Colon (tissue), 2 donors: ENCODE data around the gene PTPN9.
"Not testable (repeated sequence)": the region's sequence is repeated elsewhere in the genome, so short reads cannot be mapped to it uniquely, and the experiment has no call there.

ENCODE experiments used
- FAIRE-seq: peaks from 2 replicates; lab custom pipeline; 2012; peaks lifted over from hg19 to GRCh38; lab: Jason Lieb, UNC
- donor health status: control.
- donor health status: control.

Gene PTPN9

GRCh38 chr15:75578948-75579920 lies at the start of gene PTPN9:
Gene PTPN9 (minus strand): TSS chr15:75579315. CDS start chr15:75578776, 539 bp downstream.
- no peak for FAIRE-seq

GRCh38 chr15:75625542-75626347 lies 46.6 kb upstream of the PTPN9 start, which contains the start of gene SNUPN:
Gene SNUPN (minus strand): TSS chr15:75625725. CDS start chr15:75621051, 4,674 bp downstream.
- FAIRE-seq, result no peak

GRCh38 chr15:75622505-75622904 lies 43.4 kb upstream of the PTPN9 start:
- no peak for FAIRE-seq

DNA sequence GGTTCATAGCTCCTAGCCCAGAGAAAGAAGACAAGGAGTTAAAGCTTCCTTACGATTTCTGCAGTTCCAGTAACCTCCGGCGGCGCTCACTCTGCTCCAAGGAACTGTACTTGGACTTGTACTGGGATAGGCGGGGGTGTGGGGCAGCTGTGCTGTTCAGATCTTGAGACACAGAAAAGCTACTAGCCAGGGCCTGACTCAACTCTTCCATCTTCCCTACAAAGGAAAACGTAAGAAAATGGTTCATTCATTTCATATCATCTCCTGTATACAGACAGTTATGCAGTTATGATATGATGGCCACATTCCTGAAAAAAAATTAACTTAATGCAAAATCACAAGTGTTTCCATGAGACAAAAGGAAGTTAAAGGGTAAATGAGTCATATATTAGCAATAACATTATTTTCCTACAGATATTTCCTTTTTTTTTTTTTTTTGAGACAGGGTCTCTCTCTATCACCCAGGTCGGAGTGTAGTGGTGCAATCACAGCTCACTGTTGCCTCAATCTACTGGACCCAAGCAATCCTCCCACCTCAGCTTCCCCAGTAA lies 41.8 kb upstream of the PTPN9 start:
- FAIRE-seq, result no peak

DNA sequence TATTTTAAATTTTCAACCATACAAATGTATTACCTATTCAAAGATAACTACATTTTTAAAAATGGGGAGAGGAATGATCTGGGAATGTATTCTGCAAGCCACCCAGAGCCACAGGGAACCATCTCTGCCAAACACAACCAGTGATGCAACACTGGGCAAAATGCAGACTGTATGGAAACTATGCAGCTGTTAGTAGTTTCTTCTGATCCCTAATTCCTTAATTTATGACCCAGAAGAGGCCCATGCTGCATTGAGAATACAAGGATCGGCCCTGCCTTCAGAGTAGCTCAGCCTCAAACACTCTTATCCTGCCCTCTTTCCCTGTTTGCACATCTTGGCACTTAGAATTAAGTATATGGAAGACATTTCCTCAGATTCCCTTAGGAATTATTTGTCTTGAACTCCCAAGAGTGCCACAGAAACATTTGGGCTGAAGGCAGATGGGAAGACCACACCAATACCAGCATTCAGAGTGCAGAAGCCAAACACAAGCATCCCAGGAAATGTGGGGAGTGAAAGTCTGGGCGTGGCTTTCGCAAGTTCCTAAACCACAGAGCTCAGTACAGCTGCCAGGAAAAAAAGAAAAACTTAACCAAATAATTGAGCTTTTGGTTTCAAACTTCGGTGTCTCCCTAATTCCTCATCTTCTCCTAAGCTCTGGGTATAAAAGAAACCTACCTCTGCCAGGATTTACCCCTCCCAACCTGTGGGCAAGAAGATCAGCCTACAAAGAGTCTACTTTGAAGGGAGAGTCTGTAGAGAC lies 41.1 kb upstream of the PTPN9 start:
- no peak for FAIRE-seq

GRCh38 chr15:75616766-75617165 lies 37.7 kb upstream of the PTPN9 start:
- FAIRE-seq, result no peak

- FAIRE-seq, result no peak
Observed at GRCh38 chr15:75606711-75607699, 27.9 kb upstream of the PTPN9 start.

DNA sequence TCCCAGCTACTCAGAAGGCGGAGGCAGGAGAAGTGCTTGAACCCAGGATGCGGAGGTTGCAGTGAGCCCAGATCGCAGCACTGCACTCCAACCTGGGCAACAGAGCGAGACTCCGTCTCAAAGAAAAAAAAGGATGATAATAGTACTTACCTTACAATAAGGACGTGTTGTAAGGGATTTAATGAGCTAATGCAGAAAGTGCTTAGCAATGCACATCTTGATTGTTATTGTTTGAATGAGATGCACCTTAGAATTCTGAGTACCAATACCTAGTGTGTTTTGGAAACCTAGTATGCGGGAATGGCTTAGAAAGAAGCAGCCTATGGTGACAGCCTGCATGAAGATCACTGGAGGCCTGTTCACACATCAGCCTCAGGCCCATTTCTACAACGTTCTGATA lies 26.9 kb upstream of the PTPN9 start:
- no peak for FAIRE-seq

- no peak for FAIRE-seq
Observed at GRCh38 chr15:75599401-75599800, 20.3 kb upstream of the PTPN9 start.

DNA sequence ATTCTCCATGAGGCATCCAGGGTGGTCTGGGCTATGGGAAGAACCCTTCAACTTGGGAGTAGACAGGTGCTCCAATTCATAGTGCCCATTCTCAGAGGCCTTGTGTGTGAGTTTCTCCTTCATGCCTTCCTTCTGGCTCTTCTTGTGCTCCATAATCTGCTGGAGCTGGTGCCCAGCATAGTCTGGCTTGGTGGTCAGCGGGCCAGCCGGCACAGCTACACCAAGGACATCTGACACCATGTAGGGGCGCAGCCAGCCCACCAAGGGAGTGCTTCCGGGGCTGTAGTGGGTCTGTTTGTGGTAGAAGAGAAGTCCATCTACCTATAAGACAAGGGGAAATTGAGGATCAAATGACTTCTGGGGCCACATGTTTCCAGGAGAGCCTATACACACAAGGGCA lies 19.2 kb upstream of the PTPN9 start:
- no peak for FAIRE-seq

DNA sequence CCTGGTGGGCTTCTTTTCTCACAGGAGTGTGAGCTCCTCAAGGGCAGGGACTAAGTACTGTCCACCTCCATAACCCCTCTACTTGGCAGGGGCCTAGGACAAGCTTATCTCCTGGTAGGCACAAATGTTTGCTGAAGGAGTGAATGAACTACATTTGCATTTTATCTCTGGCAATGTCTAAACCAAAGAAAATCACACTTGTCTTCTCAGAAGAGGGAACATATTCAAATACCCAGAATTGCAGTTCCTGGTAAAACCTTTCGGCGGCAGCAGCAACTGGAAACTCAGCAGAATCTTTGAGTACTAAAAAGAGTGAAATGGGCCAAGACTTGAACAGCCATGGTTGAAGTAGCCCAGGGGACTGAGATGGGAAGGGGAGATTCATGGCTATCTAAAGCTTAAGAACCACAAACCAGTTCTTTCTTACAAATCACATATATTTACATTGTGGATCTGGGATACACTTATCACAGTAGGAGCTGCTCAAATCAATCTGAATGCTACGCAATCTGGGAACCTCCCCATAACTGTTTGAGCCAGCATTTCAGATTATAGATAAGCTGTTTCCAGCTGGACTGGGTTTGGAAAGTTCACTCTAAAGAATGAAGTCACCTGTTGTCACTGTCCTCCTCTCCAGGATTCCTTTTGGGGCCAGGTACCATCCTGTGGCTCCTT lies 18.7 kb upstream of the PTPN9 start:
- no peak for FAIRE-seq

DNA sequence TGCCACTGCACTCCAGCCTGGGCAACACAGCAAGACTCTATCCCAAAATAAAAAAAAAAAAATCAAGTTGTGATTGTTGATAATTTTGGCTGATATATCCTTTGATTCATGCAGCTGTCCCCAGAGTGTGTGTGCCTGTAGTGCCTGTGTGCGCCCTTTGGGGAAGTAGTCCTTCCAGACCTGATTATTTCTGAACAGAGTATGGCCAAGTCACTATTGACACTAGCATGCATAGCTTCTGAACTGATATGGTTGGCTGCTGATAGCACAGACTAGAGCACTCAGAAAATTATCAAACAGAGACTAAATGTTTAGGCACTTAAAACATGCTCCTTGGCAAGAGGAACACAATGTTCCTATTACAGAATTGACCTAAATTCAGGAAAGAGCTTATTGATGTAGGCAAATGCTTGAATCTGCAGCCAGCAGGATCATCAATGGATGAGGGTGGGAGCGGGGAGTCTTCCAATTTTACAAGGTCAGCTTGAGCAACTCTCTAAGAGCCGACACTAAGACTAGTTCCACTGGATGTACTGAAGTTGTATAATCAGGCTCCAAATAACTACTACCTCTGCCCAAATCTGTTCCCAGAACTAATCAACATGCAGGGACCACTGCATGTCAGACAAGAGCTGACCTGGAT lies 17.7 kb upstream of the PTPN9 start:
- FAIRE-seq, result no peak

GRCh38 chr15:75594276-75594675 lies 15.2 kb upstream of the PTPN9 start:
- FAIRE-seq, result no peak

- no peak for FAIRE-seq
Observed at GRCh38 chr15:75591655-75592364, 12.7 kb upstream of the PTPN9 start.

DNA sequence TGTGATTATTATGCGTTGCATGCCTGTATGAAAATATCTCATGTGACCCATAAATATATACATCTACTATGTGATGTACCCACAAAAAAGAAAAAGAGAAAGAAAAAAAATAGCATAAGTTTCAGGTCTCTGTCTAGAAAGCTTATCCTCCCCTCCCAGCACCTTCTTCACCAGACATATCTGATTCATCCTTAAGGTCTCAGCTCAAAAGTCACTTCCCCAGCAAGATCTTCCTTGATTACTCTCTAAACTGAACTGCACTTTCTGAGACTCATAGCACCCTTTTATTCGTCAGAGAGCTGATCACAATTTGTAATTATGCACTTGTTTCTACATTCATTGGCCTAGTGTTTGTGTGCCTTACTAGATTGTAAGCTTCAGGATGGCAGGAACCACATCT lies 11.1 kb upstream of the PTPN9 start:
- no peak for FAIRE-seq

GRCh38 chr15:75589071-75589470 lies 10.0 kb upstream of the PTPN9 start:
- FAIRE-seq, result no peak

DNA sequence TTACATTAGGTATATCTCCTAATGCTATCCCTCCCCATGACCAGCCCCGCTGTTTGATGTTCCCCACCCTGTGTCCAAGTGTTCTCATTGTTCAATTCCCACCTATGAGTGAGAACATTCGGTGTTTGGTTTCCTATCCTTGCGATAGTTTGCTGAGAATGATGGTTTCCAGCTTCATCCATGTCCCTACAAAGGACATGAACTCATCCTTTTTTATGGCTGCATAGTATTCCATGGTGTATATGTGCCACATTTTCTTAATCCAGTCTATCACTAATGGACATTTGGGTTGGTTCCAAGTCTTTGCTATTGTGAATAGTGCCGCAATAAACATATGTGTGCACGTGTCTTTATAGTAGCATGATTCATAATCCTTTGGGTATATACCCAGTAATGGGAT lies 7.3 kb upstream of the PTPN9 start:
- FAIRE-seq, result not testable (repeated sequence)

DNA sequence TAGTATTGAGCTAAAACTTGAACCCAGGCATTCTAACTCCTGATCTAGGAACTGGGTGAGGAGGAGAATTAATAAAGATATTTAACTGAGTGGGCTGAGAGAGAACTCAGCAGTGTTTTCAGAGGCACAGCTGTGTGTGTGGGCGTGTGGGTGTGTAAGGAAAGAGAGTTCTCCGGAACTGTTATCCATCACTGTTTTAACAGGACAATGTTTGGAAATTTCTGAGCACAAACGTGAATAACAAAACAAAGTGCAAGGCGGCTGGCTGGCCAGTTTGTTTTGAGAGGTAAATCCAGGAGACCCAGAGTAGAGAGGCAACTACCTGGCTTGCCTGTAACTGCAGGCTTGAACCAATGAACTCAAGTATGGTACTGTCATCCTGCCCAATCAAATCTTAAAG lies 5.0 kb upstream of the PTPN9 start:
- no peak for FAIRE-seq

DNA sequence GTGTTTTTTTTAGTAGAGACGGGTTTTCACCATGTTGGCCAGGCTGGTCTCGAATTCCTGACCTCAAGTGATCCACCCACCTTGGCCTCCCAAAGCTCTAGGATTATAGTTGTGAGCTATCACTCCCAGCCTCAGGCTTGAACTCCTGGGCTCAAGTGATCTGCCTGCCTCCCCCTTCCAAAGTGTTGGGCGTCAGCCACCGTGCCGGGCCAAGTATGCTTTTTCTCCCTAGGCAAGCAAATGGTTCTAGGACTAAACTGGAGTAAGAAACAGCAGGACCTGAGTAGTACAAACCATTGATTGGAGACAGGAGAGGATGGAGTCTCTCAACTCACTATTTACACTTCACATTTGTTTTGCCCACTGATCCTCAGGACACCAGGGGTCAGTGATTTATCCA lies 4.6 kb upstream of the PTPN9 start:
- no peak for FAIRE-seq
